ENCODE data around the gene UCKL1. TPM values are rescaled to one million over a fixed set of nuclear protein-coding genes. Genes with fewer than 3 reads are reported as not detected.

UCKL1 gene
- total RNA-seq, 2 experiments from 2014 or later, result 25.6 to 42.6 TPM

DNA sequence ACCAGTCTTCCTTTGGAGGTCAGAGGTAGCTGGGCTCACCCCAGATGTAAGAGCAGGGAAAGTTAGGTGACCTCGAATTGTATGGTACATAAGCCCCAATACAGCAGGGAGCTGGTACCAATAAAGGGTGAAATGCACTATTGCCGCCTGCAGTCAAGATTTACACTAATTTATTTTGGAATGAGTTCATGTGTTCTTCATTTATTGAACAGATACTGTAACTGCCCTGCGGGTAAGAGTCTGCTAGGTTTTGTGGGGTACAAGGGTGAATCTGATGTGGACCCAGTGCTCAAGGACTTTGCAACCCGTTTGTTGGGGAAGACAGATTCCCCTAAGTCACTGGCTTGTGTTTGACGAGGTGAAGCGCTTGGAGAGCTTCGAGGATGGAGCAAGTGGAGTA is 63.8 kb downstream of the UCKL1 start:
- TF ChIP-seq, protein P1, sequence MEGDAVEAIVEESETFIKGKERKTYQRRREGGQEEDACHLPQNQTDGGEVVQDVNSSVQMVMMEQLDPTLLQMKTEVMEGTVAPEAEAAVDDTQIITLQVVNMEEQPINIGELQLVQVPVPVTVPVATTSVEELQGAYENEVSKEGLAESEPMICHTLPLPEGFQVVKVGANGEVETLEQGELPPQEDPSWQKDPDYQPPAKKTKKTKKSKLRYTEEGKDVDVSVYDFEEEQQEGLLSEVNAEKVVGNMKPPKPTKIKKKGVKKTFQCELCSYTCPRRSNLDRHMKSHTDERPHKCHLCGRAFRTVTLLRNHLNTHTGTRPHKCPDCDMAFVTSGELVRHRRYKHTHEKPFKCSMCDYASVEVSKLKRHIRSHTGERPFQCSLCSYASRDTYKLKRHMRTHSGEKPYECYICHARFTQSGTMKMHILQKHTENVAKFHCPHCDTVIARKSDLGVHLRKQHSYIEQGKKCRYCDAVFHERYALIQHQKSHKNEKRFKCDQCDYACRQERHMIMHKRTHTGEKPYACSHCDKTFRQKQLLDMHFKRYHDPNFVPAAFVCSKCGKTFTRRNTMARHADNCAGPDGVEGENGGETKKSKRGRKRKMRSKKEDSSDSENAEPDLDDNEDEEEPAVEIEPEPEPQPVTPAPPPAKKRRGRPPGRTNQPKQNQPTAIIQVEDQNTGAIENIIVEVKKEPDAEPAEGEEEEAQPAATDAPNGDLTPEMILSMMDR (conservative IDR thresholded peaks at IDR 0.05; ENCODE audit: low read length), result no peak
- no peak for TF ChIP-seq EZH2phosphoT487 (IDR thresholded peaks at IDR 0.05; ENCODE audit: borderline replicate concordance, low read depth, low read length)
- Histone ChIP-seq H3K79me2 (ENCODE audit: insufficient read depth, low read depth, low read length) (peaks cover 20% of the 10 kb centered on the region), H2AFZ (ENCODE audit: low read length) (no peak overlapping the region), H3K4me3 (ENCODE audit: low read depth, low read length, poor library complexity, severe bottlenecking) (no peak overlapping the region), H3K9me2 (ENCODE audit: insufficient read depth, low read length) (no peaks in the 10 kb centered on the region), H3K9me3 (ENCODE audit: low read length) (no peaks in the 10 kb centered on the region), H3K27ac (ENCODE audit: low read depth, low read length, poor library complexity, severe bottlenecking) (no peak overlapping the region), H3K4me1 (ENCODE audit: insufficient read depth, low read length, poor library complexity, severe bottlenecking) (peaks cover 11% of the 10 kb centered on the region), H3K36me3 (ENCODE audit: insufficient read depth, low read length) (peaks cover 35% of the 10 kb centered on the region; the same call in 1 of the 2 replicates), H4K20me1 (ENCODE audit: insufficient read depth, low read length) (peaks cover 14% of the 10 kb centered on the region), H3K4me2 (ENCODE audit: low read length) (no peak overlapping the region)
- POLR2A ChIA-PET, result no interaction called here
- BruUV-seq (replicated peaks), result no TSS peak
- DNase-seq (ENCODE audit: low spot score), result no peak
- intact Hi-C loops (cut with micrococcal nuclease; ENCODE audit: unreplicated experiment), result no loop called here
- CTCF ChIA-PET (ENCODE audit: unreplicated experiment), result no interaction called here

GRCh38 chr20:63891061-63892002 is 64.9 kb downstream of the UCKL1 start:
- POLR2A ChIA-PET, result no interaction called here
- H3K4me1 ChIP-seq (ENCODE audit: insufficient read depth, low read length, poor library complexity, severe bottlenecking), result peaks cover 5% of the 10 kb centered on the region
- H3K9me2 ChIP-seq (ENCODE audit: insufficient read depth, low read length), result no peaks in the 10 kb centered on the region
- BruUV-seq (replicated peaks), result no TSS peak
- H3K36me3 ChIP-seq (ENCODE audit: insufficient read depth, low read length), result peaks cover 41% of the 10 kb centered on the region; the same call in 1 of the 2 replicates
- no peak overlapping the region for H3K4me3 ChIP-seq (ENCODE audit: low read depth, low read length, poor library complexity, severe bottlenecking)
- DNase-seq (ENCODE audit: low spot score), result no peak
- H3K27ac ChIP-seq (ENCODE audit: low read depth, low read length, poor library complexity, severe bottlenecking), result no peak overlapping the region
- peaks cover 9% of the 10 kb centered on the region for H3K79me2 ChIP-seq (ENCODE audit: insufficient read depth, low read depth, low read length)
- H4K20me1 ChIP-seq (ENCODE audit: insufficient read depth, low read length), result peaks cover 8% of the 10 kb centered on the region; the same call in 1 of the 2 replicates
- CTCF ChIA-PET (ENCODE audit: unreplicated experiment), result no interaction called here
- H3K9me3 ChIP-seq (ENCODE audit: low read length), result no peaks in the 10 kb centered on the region
- TF ChIP-seq, protein P1 (conservative IDR thresholded peaks at IDR 0.05; ENCODE audit: low read length), result no peak
- no peak for TF ChIP-seq EZH2phosphoT487 (IDR thresholded peaks at IDR 0.05; ENCODE audit: borderline replicate concordance, low read depth, low read length)
- no peak overlapping the region for H3K4me2 ChIP-seq (ENCODE audit: low read length)
- intact Hi-C loops (cut with micrococcal nuclease; ENCODE audit: unreplicated experiment), result no loop called here
- no peak overlapping the region for H2AFZ ChIP-seq (ENCODE audit: low read length)

DNA sequence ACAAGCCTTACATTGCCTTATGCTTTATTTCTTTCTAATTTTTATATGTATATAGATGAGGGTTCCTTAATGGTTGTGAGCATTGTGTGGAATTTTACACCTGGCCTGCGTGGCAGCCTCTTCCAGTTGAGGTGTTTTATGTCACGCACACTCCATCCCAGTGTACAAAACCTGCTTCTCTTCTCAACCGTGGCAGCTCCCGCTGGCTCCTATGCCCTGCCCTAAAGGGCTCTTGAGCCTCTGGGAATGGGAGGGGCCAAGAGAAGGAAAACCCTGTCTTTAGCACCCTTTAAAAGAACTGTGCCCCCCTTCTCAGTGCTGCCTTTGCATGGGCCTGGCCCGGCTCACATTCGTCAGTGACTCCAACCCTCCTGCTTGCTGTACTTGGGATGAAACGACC is 65.6 kb downstream of the UCKL1 start:
- Histone ChIP-seq H3K36me3 (ENCODE audit: insufficient read depth, low read length) (peaks cover 41% of the 10 kb centered on the region; the same call in 1 of the 2 replicates), H3K4me1 (ENCODE audit: insufficient read depth, low read length, poor library complexity, severe bottlenecking) (no peaks in the 10 kb centered on the region), H3K4me3 (ENCODE audit: low read depth, low read length, poor library complexity, severe bottlenecking) (no peak overlapping the region), H3K27ac (ENCODE audit: low read depth, low read length, poor library complexity, severe bottlenecking) (no peak overlapping the region), H3K9me2 (ENCODE audit: insufficient read depth, low read length) (no peaks in the 10 kb centered on the region), H3K79me2 (ENCODE audit: insufficient read depth, low read depth, low read length) (peaks cover 2% of the 10 kb centered on the region), H3K9me3 (ENCODE audit: low read length) (no peaks in the 10 kb centered on the region), H2AFZ (ENCODE audit: low read length) (no peak overlapping the region), H3K4me2 (ENCODE audit: low read length) (no peak overlapping the region), H4K20me1 (ENCODE audit: insufficient read depth, low read length) (peaks cover under 1% of the 10 kb centered on the region; the same call in 1 of the 2 replicates)
- TF ChIP-seq EZH2phosphoT487 (IDR thresholded peaks at IDR 0.05; ENCODE audit: borderline replicate concordance, low read depth, low read length), result no peak
- TF ChIP-seq, protein P1 (conservative IDR thresholded peaks at IDR 0.05; ENCODE audit: low read length), result no peak
- DNase-seq (ENCODE audit: low spot score), result no peak
- BruUV-seq (replicated peaks), result no TSS peak
- CTCF ChIA-PET (ENCODE audit: unreplicated experiment), result no interaction called here
- POLR2A ChIA-PET, result no interaction called here
- intact Hi-C loops (cut with micrococcal nuclease; ENCODE audit: unreplicated experiment), result no loop called here

Measured in OCI-LY7 (cell line).